NOMO-1 treated with DMSO at 0.1 percent for 48 hours (cell line): ENCODE data around the gene TBR1.

Experiments
- DNase-seq: peaks from one replicate; lab custom pipeline; 2025; ENCODE audit not compliant: unreplicated experiment; lab: John Stamatoyannopoulos, UW

Gene TBR1

DNA sequence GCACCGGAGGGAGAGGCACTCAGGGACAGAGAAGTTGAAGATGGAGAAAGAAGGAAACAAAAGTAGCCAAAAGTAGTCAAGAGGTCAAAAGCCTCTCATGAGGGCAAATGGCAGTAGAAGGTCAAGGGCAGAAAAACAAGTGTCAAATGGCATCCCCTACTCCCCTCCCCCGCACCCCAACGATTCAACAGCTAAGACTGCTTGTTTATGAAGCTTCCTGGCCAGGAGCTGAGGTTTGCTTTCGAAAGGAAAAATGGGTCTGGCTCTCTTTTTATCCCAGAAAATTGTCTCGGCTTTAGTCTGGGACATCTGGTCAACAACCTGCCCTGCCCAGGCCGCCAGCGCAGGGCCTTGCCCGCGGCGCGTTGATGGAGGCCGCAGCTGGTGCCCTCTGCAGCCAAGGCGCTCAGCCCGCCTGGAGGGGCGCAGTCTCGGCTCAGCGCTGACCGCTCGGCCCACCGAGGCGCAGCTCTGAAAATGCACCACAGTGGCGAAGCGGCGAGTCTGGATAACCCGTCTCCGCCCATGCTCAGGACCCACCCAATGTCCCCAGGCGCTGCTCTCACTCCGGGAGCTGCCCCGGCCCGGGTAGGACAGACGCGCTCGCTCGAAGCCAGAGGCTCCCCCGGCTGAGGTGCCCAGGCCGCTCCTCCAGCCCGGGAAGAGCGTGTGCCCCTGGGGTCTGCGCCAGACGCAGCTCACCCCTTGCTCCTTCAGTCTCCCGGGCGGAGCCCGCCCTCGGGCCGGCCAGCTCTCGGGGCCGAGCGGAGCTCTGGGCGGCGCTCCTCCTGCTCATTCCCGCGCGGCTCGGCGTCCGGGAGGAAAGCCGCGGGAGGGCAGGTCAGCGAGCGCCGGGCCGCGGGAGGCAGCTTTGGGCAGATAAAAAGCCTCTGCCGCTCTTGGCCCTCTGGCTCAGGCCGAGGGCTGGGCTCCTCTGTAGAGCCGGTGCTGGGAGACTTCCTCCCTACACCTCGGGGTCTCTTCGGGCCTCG, 1.8 kb upstream of the TBR1 start:
- DNase-seq, result no peak

DNA sequence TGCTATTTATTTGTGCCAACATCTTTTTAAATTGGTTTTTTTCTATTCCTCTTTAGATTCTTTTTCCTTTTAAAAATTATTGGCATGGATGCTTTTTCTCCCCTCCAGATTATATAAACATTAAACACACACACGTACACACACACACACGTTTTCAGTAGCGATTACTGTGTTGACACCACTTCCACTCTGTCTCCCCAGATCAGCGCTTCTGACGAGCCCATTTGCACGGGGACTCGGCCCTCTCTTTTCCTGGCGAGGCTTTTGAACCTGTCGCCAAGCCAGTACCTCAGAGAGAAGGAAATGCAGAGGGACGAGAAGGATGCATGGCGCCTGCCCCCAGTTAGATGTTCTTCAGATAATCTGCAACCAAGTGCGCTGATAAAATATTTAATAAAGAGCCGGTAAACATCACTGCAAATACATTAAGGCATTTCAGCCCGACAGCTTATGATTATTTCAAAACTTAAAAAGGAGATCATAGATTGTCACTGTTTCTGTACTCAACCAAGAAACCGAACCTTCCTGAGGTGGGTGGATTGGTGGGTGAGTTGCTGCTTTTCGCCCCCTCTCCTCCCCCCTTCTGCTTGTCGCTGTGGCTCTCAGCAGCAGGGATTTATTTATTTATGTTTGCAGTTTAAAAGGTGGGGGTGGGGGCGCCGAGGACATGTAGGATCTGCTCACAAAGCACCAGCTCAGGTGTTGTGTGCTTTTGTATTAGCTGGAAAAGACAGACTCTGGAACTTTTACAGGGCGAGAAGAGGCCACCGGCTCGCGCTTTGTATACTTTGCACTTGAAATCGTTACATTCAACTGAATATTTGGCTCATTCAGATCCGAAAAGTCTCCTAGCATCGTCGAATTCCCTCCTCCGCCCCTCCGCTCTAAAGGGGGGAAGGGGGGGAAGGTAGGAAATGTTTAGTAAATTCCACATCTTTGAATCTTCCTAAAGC, 787 bp upstream of the TBR1 start:
- DNase-seq, result no peak

DNA sequence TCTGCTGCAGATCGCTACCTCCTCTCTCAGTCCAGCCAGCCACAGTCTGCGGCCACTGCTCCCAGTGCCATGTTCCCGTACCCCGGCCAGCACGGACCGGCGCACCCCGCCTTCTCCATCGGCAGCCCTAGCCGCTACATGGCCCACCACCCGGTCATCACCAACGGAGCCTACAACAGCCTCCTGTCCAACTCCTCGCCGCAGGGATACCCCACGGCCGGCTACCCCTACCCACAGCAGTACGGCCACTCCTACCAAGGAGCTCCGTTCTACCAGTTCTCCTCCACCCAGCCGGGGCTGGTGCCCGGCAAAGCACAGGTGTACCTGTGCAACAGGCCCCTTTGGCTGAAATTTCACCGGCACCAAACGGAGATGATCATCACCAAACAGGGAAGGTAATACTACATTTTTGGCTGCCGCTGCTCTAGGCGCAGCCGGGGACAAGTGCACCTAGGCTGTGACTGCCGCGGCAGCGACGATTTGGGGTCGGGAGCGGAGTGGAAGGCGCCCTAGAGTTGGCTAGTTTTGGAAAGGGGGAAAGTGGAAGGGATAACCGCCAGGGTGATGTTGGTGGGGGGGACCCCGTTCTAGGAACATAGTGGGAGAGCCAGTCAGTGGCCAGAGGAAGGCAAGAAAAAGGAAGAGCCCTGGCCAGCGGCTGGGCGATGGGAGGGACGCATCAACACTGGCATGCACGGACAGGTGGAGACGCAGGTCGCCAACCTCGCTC, 776 bp downstream of the TBR1 start:
- no peak for DNase-seq

DNA sequence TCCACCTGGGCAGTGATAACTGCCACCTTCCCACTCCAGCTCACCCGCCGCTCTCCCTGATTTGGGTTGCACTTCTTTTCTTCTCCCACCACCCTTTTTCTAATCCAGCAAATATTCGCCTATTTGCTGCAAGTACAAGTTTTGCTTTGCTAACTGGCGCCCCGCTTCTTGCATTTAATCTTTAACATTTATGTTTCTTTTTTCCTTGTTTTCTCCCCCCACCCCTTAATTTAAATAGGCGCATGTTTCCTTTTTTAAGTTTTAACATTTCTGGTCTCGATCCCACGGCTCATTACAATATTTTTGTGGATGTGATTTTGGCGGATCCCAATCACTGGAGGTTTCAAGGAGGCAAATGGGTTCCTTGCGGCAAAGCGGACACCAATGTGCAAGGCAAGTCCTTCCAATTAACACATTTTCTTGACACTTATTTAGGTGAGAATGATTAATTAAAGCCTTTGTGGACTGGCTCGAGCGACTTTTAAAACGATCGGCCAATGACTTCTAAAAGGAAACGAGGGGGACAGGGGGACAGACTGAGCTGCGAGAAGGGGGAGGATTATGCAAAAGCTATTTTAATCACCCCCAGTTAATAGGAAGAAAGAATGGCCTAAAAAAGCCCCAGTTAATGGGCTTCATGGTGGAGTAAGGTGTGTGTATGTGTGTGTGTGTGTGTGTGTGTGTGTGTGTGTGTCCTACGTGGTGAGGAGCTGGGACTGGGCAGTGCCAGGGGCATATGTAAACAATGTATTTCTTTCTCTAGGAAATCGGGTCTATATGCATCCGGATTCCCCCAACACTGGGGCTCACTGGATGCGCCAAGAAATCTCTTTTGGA, 1.6 kb downstream of the TBR1 start:
- no peak for DNase-seq

DNA sequence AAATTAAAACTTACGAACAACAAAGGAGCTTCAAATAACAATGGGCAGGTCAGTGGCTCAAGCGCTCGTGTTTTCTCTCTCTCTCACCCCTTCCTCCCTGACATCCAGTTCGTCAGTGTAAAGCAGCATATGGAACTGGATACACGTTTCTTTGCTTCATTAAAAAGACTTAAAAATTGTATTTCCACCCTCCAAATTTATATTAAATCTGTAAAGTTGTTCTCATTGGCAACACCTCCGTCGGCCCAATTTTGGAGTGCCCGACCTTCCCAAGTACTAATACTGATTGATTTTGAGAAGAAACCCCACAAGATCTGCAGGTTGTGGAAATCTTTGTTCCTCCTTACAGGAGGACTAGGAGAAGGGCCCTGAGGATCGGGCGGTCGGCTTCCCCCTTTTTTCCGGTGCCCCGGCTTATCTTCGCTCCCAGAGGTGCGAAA, 2.2 kb downstream of the TBR1 start:
- DNase-seq, result no peak

DNA sequence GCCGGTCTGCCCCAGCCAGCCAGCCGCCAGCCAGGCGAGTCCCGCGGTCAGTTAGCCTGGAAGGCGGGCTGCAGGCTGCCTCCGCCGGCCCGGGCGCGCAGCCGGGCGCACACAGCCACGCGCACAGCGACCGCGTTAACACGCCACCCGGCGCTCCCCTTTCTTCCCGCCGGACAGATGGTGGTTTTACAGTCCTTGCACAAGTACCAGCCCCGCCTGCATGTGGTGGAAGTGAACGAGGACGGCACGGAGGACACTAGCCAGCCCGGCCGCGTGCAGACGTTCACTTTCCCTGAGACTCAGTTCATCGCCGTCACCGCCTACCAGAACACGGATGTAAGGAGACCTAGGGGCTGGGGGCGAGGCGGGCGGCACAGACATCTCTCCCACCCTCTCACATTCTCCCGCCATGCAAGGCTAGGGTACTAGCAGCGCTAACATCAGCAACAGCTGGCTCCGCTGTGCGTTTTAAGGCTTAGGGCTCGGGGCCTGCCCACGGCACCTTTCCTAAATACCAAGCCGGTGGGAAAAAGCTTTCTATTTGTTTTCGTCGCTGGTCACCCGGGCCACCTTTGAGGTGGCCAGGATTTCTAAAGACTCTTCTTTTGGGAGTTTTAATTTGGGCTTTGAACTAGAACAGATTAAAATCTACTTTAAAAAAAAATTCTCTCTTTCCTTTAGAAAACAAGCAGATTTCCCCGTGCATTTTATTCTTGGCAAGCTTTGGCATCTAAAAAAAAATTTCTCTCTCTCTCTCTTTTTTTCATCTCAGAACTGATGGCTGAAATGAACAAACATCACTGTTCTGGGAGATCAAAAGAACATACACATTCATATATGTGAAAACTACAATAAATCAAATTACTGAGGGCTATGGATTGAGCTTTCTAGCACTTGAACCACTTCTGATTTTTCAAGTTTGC, 2.9 kb downstream of the TBR1 start:
- peak; percentile 12 for DNase-seq

DNA sequence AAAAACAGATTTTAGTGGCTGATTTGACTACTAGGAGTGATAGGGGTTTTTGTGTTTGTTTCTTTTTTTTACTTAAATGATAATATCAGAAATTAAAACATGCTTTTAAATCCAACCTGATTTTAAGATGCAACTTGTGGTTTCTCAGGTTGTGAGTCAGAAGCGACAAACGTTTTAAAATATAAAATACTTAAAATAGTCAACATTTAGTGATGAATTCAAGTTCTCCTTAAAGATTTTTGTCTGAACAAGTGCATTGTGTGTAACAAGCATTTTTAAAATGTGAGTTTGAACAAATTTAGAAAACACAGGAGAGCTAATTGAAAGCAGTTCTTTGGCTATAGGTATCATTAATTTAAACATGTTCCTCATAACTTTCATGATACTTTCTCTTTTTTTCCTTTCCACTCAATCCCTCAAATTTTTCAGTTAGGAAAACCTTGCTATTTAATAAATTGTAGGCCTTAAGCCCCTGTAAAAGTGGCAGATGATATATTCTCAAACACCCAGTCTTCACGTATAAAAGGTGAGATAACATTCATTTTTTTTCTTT, 3.6 kb downstream of the TBR1 start:
- DNase-seq, result no peak

DNA sequence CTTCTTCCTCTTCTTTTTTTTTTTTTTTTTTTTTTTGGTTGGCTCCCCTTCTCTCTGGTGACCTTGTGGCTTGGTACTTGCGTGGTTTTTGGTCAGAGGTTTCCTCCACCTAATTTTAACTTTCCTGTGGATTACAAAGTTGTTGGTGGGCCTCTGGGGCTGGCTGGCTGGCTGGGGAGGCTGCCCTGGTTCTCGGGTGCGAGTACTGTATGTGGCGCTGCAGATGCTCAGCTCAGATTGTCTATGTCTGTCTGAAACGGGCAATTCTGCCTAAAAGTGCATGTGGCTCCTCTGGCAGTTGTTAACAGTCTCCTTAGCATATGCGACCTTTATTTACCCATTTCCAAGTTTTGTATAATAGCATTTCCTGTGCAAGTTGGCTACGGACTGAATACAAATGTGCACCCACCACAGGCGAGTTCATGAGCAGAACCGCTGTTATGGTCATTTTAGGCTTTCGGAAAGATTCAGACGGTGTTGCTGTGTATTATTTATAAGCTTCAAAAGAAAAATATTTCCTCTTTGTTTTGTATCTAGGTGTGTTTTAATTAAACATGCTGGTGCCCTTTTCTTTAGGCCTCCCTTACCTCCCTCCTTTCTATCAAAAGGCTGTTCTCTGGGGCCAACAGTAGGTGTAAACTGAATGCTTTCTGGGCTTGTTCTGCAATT, 4.4 kb downstream of the TBR1 start:
- no peak for DNase-seq

DNA sequence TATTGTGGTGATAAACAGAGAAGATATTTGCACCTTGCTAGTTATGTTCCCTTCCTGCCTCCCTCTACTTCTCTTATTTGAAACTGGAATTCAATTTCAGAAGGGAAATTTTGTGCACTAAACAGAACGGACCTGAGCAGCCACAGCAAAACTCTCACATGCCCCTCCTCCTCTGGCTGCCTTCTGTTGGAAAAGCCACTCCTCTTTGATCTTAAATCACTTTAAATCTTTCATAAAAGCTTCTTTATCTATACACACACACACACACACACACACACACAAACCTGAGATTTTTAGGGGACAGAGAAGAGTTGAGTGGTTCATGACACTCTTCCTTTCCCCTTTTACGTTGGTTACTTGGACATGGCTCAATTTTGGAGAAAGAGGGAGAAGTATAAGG, 5.6 kb downstream of the TBR1 start:
- no peak for DNase-seq

DNA sequence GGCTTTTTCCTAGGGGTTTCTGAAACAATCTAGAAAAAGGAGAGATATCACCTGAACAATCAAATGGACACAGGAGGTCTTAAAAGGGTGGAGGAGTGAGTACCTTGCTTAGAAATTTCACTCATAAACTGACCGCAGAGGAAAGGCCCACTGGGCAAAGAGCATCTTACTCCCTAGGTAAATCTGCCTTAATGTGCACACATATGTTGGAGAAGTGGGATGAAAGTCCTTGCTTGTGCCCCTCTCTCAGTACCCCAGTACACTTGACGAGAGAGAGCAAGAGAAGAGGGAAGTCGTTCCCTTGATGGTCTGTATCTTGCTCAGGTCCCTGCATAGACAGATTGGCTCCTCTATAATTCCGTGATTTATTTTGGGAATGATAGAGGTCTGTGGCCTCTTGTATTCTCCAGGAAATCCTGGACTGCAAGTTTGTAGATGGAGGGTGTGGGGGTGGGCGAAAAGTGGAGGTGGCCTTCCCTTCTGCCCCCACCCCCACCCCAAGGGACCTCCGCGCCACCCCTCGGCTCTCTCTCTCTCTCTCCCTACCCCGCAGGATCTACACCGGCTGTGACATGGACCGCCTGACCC, 6.8 kb downstream of the TBR1 start:
- no peak for DNase-seq

DNA sequence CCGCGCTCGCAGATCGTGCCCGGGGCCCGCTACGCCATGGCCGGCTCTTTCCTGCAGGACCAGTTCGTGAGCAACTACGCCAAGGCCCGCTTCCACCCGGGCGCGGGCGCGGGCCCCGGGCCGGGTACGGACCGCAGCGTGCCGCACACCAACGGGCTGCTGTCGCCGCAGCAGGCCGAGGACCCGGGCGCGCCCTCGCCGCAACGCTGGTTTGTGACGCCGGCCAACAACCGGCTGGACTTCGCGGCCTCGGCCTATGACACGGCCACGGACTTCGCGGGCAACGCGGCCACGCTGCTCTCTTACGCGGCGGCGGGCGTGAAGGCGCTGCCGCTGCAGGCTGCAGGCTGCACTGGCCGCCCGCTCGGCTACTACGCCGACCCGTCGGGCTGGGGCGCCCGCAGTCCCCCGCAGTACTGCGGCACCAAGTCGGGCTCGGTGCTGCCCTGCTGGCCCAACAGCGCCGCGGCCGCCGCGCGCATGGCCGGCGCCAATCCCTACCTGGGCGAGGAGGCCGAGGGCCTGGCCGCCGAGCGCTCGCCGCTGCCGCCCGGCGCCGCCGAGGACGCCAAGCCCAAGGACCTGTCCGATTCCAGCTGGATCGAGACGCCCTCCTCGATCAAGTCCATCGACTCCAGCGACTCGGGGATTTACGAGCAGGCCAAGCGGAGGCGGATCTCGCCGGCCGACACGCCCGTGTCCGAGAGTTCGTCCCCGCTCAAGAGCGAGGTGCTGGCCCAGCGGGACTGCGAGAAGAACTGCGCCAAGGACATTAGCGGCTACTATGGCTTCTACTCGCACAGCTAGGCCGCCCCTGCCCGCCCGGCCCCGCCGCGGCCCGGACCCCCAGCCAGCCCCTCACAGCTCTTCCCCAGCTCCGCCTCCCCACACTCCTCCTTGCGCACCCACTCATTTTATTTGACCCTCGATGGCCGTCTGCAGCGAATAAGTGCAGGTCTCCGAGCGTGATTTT, 7.6 kb downstream of the TBR1 start:
- DNase-seq, result no peak

DNA sequence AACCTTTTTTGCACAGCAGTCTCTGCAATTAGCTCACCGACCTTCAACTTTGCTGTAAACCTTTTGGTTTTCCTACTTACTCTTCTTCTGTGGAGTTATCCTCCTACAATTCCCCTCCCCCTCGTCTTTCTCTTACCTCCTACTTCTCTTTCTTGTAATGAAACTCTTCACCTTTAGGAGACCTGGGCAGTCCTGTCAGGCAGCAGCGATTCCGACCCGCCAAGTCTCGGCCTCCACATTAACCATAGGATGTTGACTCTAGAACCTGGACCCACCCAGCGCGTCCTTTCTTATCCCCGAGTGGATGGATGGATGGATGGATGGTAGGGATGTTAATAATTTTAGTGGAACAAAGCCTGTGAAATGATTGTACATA, 8.3 kb downstream of the TBR1 start:
- no peak for DNase-seq

DNA sequence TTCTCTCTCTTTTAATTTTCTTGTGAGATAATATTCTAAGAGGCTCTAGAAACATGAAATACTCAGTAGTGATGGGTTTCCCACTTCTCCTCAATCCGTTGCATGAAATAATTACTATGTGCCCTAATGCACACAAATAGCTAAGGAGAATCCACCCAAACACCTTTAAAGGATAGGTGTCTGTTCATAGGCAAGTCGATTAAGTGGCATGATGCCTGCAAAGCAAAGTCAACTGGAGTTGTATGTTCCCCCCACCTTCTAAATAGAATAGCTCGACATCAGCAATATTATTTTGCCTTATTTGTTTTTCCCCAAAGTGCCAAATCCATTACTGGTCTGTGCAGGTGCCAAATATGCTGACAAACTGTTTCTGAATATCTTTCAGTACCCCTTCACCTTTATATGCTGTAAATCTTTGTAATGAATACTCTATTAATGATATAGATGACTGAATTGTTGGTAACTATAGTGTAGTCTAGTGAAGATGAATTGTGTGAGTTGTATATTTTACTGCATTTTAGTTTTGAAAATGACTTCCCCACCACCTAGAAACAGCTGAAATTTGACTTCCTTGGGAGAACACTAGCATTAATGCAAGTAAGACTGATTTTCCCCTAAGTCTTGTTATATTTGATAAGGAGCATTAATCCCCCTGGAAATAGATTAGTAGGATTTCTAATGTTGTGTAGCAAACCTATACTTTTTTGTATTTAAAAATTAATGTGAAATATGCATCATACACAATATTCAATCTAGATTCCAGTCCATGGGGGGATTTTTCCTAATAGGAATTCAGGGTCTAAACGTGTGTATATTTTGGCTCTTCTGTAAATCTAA, 9.0 kb downstream of the TBR1 start:
- DNase-seq, result no peak

DNA sequence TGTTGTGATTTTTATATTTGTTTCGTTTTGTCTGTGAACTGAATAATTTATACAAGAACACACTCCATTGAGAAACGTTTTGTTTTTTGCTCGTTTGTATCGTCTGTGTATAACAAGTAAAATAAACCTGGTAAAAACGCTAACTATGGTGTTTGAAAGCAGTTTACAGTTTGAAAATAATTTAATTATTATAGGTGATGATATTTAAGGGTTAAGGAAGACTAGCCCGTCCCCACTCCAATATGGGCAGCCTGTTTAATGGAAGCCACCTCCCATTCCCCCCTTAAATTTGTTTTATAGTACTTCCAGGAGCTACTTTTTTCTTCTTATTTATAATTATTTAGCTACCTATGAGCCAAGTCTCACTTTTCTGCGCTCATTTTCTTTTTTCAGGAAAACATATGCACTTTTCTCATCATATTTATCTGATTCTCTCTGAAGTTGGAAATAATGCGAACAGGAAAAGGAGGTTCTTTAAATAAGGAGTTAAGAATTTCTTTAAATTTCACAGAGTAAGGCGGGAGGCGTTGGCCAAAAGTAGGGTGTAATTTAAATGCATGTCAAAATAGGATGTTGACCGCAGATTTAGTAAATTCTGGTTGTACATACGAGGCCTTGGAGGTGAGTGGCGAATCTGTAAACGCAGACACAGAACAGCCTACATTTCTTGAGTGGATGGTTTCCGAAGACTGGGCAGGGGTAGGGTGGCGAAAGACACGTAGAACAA, 9.8 kb downstream of the TBR1 start:
- DNase-seq, result no peak

DNA sequence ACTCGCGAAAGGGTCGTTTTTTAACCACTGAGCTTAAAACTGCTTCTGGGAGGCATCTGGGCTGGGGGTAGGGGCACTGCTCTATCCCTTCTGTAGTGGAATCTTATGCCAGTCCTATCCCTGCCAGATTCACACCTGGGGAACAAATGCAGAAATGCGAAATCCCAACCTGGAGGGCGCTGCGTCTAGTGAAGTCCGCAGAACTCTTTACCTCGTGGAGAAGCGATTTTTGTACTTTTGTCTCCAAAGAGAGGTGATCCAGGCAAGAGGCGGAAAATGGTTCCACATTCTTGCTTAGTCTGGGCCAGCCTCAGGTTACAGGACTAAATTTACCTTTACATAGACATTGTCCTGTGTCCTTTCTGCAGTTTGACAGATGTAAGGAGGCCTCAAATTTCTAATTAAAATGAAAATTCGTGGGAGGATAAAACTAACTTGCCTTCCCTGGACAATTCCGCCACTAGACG, 10.4 kb downstream of the TBR1 start:
- DNase-seq, result no peak
